H1 (cell line): ENCODE results near the gene JMJD7. TPM values are rescaled to one million over a fixed set of nuclear protein-coding genes. Genes with fewer than 3 reads are reported as not detected.

ENCODE experiments used
- SAP30 ChIP-seq: fragments of 300-600 bp; sonication (generic); IDR thresholded peaks from 2 replicates; pipeline ENCODE4 v1.7.1; 2012; ENCODE audit warnings: low read length, moderate library complexity, mild to moderate bottlenecking, inconsistent platforms; ENCODE audit not compliant: insufficient read depth, insufficient replicate concordance
- polyA plus RNA-seq, 7 experiments: library from polyadenylated mRNA; depleted of rRNA in 3 of 7; stranded (reverse) in 5 of 7; unstranded in 2 of 7; fragments of >200 nt in 5 of 7; fragments of 200-250 nt in 2 of 7; gene quantifications; 1 replicate in 5 of 7; 2 replicates in 1 of 7; 4 replicates in 1 of 7; pipeline versions ENCODE4 v1.2.1 to v1.2.3, GENCODE V29; 2011 to 2013; ENCODE audit warnings: missing spikeins in 2 of 7, mixed read lengths in 2 of 7
- total RNA-seq: library from RNA; stranded (reverse); fragmentation: NEBNext Ultra II Directional; extraction: Animal tissue kit (Norgen Biotek cat#: 25700); gene quantifications from 2 replicates; pipeline ENCODE4 v1.2.1, GENCODE V29; 2021

Gene JMJD7
- total and polyA plus RNA-seq, 2 of the 8 experiments (the other 6 are each of a cell fraction or from before 2014, with no cell fraction given), result 15.0 to 20.0 TPM

DNA sequence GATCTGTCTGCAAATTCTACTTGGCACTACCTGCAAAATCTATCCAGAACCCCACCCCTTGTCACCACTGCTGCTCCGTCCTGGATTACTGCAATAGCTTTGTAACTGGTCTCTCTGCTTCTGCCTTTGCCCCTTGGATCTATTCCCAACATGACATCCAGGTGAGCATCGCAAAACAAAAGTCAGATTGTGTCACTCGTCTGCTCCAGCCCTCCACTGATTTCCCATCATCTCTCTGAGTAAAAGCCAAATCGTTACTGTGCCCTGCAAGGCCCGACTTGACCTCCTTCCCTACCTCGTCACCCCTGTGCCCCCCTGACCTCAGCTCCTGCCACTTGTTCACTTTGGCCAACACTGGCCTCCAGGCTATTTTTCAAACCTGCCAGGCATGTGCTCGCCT lies 56.6 kb downstream of the JMJD7 start (continued):
- no peak for TF ChIP-seq SAP30
